ENCODE results near the gene NTN1.

GRCh38 chr17:9138161-9138717, 116.9 kb downstream of the NTN1 start:
- TF ChIP-seq POLR2A (IDR thresholded peaks at IDR 0.05) (no peak), CTCF (IDR thresholded peaks at IDR 0.05) (no peak)

Measured in gastroesophageal sphincter (tissue), 3 donors.